SU-DHL-6 (cell line): ENCODE results near the gene LDHAL6B.

Source experiments
- H2AFZ ChIP-seq: fragments of 200-600 bp; sonication (generic); 2 replicates; pipeline ENCODE4 v1.6.1; 2014; ENCODE audit warnings: low read depth, mild to moderate bottlenecking, moderate library complexity, mixed read lengths, antibody characterized with exemption, low read length; ENCODE audit not compliant: severe bottlenecking
- H3F3A ChIP-seq: fragments of 200-600 bp; shearing (Covaris generic); 2 replicates; pipeline ENCODE4 v1.6.0; 2016; ENCODE audit warnings: antibody characterized with exemption, mild to moderate bottlenecking; ENCODE audit not compliant: insufficient read depth
- H3K27ac ChIP-seq: fragments of 200-600 bp; sonication (generic); 2 replicates; pipeline ENCODE4 v1.5.1; 2016; ENCODE audit warnings: low read depth, mild to moderate bottlenecking, low read length, moderate library complexity, mixed read lengths
- H3K27me3 ChIP-seq: fragments of 200-600 bp; sonication (generic), shearing (Covaris generic); 2 replicates; pipeline ENCODE4 v1.6.0; 2014; ENCODE audit warnings: mild to moderate bottlenecking, low read length
- H3K36me3 ChIP-seq: fragments of 200-600 bp; sonication (generic); 2 replicates; pipeline ENCODE4 v1.6.1; 2014; ENCODE audit warnings: mild to moderate bottlenecking, low read length, mixed read lengths
- H3K4me2 ChIP-seq: fragments of 300-600, 200-600 bp; shearing (Covaris generic), sonication (generic); 2 replicates; pipeline ENCODE4 v1.6.0; 2014; ENCODE audit warnings: low read length, low read depth, mild to moderate bottlenecking; ENCODE audit not compliant: poor library complexity, severe bottlenecking
- H3K4me3 ChIP-seq: fragments of 200-600 bp; sonication (generic); 2 replicates; pipeline ENCODE4 v1.5.1; 2014; ENCODE audit warnings: antibody characterized with exemption, low read length, mild to moderate bottlenecking, mixed read lengths; ENCODE audit not compliant: insufficient read depth, poor library complexity, severe bottlenecking
- H3K79me2 ChIP-seq: fragments of 200-600 bp; sonication (generic); 2 replicates; pipeline ENCODE4 v1.6.1; 2014; ENCODE audit warnings: mild to moderate bottlenecking, low read length, moderate library complexity; ENCODE audit not compliant: insufficient read depth
- H3K9ac ChIP-seq: fragments of 200-600 bp; sonication (generic); 2 replicates; pipeline ENCODE4 v1.7.0; 2014; ENCODE audit warnings: mild to moderate bottlenecking, low read length
- H3K9me2 ChIP-seq: fragments of 200-600 bp; sonication (generic); replicated peaks from 2 replicates; pipeline ENCODE4 v1.6.1; 2014; ENCODE audit warnings: low read length; ENCODE audit not compliant: insufficient read depth
- H3K9me3 ChIP-seq: fragments of 200-600 bp; sonication (generic); 2 replicates; pipeline ENCODE4 v1.6.1; 2014; ENCODE audit warnings: low read length, mixed read lengths; ENCODE audit not compliant: insufficient read depth
- H4K20me1 ChIP-seq: fragments of 200-600 bp; sonication (generic); 2 replicates; pipeline ENCODE4 v1.6.1; 2014; ENCODE audit warnings: low read depth, mild to moderate bottlenecking, antibody characterized with exemption, low read length, moderate library complexity, mixed read lengths
- CTCF ChIP-seq: fragments of 200-600 bp; sonication (generic); IDR thresholded peaks from one replicate; pipeline ENCODE4 v1.5.1; 2017; ENCODE audit warnings: antibody characterized with exemption, mild to moderate bottlenecking, low read length, moderate library complexity; ENCODE audit not compliant: insufficient read depth, poor library complexity, severe bottlenecking
- EZH2phosphoT487 ChIP-seq: fragments of 200-600 bp; sonication (generic), shearing (Covaris generic); conservative IDR thresholded peaks from 2 replicates; pipeline ENCODE4 v1.6.1; 2018; ENCODE audit warnings: mild to moderate bottlenecking, antibody characterized with exemption, low read length, moderate library complexity, mixed read lengths

LDHAL6B gene

DNA sequence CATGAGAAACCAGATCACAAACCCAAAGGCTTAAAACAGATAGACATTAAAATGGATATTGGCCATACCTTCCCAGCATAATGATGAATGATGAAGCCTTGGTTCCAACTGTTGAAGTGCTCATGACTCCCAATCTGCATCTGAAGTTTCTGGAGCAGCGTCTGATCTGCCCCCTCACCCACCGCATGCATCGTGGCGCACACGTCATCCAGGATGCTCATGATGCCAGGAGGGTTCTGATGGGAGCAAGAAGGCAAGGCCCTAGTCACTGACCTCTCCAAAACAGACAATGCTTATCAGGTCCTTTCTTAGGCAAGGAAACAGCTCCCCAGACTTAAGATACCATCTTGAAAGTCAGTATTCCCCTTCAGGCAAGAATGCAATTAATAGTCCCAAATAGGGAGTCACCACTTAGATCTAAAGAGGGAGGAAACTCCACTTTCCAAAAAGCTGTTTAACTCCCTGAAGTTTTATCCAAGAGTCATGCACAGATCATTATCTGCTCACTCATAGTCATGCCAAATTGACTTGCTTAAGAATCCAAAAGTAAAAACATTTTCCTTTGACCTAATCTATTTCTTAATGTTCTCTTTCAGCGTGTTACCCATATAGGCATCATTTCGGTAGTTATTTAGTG is 2.1 kb downstream of the LDHAL6B start:
- H3K36me3 ChIP-seq = peaks cover 75% of the 10 kb centered on the region
- no peak overlapping the region for H3K9ac ChIP-seq
- no peak overlapping the region for H3K4me2 ChIP-seq
- no peaks in the 10 kb centered on the region for H3K79me2 ChIP-seq
- peaks cover 37% of the 10 kb centered on the region for H3F3A ChIP-seq
- TF ChIP-seq EZH2phosphoT487 (no peak), CTCF (no peak)
- no peak overlapping the region for H2AFZ ChIP-seq
- H3K27ac ChIP-seq = no peak overlapping the region
- no peaks in the 10 kb centered on the region for H3K27me3 ChIP-seq
- H4K20me1 ChIP-seq = 0 out of 2 replicates have a peak, but pooled peaks cover 5% of the 10 kb centered on the region
- H3K4me3 ChIP-seq = no peak overlapping the region
- no peaks in the 10 kb centered on the region for H3K9me2 ChIP-seq
- no peaks in the 10 kb centered on the region for H3K9me3 ChIP-seq

- H3K79me2 ChIP-seq = no peaks in the 10 kb centered on the region
- H3K27me3 ChIP-seq = no peaks in the 10 kb centered on the region
- no peak overlapping the region for H3K4me2 ChIP-seq
- no peak overlapping the region for H3K9ac ChIP-seq
- H3F3A ChIP-seq = peaks cover 44% of the 10 kb centered on the region
- no peak overlapping the region for H2AFZ ChIP-seq
- no peaks in the 10 kb centered on the region for H3K9me2 ChIP-seq
- H3K4me3 ChIP-seq = no peak overlapping the region
- no peak overlapping the region for H3K27ac ChIP-seq
- H3K9me3 ChIP-seq = no peaks in the 10 kb centered on the region
- peaks cover 75% of the 10 kb centered on the region for H3K36me3 ChIP-seq
- no peak for TF ChIP-seq CTCF
- TF ChIP-seq EZH2phosphoT487 = no peak
- 0 out of 2 replicates have a peak, but pooled peaks cover 5% of the 10 kb centered on the region for H4K20me1 ChIP-seq
These were observed 3.5 kb downstream of the LDHAL6B start for GRCh38 chr15:59210186-59210585.

DNA sequence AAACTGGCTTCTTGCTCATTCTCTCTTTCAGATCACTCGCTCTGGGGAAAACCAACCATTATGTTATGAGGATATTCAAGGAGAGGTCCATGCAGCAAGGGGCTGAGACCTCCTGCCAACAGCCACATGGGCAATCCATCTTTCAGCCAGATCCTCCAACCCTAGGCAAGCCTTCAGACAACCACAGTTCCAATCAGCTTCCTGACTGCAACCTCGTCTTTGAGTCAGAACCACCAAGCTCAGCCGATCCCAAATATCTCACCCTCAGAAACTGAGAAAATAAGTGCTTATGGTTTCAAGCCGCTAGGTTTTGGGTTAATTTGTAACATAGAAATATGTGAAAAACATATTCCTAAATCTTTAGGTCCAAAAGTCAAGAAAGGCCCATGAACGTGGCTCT is 10.3 kb downstream of the LDHAL6B start:
- H3K79me2 ChIP-seq = 0 out of 2 replicates have a peak, but pooled peaks cover 3% of the 10 kb centered on the region
- no peak overlapping the region for H3K4me3 ChIP-seq
- peaks cover 55% of the 10 kb centered on the region for H3F3A ChIP-seq
- no peaks in the 10 kb centered on the region for H4K20me1 ChIP-seq
- H2AFZ ChIP-seq = no peak overlapping the region
- H3K9ac ChIP-seq = no peak overlapping the region
- no peaks in the 10 kb centered on the region for H3K9me3 ChIP-seq
- H3K36me3 ChIP-seq = peaks cover 65% of the 10 kb centered on the region
- no peaks in the 10 kb centered on the region for H3K9me2 ChIP-seq
- no peak overlapping the region for H3K27ac ChIP-seq
- H3K27me3 ChIP-seq = no peaks in the 10 kb centered on the region
- no peak overlapping the region for H3K4me2 ChIP-seq
- no peak for TF ChIP-seq CTCF
- TF ChIP-seq EZH2phosphoT487 = no peak
